ENCODE measurements around the gene NOP14. TPM values are rescaled to one million over a fixed set of nuclear protein-coding genes. Genes with fewer than 3 reads are reported as not detected.

NOP14 gene
- total and polyA plus RNA-seq, 7 donors, result 24.7 to 48.1 (median 44.4) TPM

GRCh38 chr4:2935762-2936743 is 27.2 kb downstream of the NOP14 start:
- peak in 2 of 4 donors; percentile 1 to 6 for ATAC-seq
- Histone ChIP-seq H3K36me3 (ENCODE audit: insufficient read depth in 1 of 2, low read depth in 1 of 2) (peaks cover 11 to 45% of the 10 kb centered on the region in 2 donors), H3K27ac (peak overlapping the region; percentile 97), H3K4me3 (peak overlapping the region; percentile 100), H3K27me3 (ENCODE audit: insufficient read depth in 3 of 3, low read length in 2 of 3) (no peaks in the 10 kb centered on the region), H3K9me3 (no peaks in the 10 kb centered on the region), H3K4me1 (peaks cover 46% of the 10 kb centered on the region)
- DNase-seq, result peak in 1 of 2 donors; percentile 50
- TF ChIP-seq CTCF (IDR thresholded peaks at IDR 0.05), result no peak
- intact Hi-C loops (cut with DNase I), result loop anchor here (2.0 to 10.0 kb wide), 3 partner anchors 27 to 174 kb away; partner anchors contain the start of genes GRK4 (in 1 of the 2) and NOP14 (in 1 of the 2)
- WGBS, 3 donors, result 59 to 82% (median 61%) methylated on average over 20 of the region's 20 CpGs

- intact Hi-C loops (cut with DNase I), result loop anchor here (2.0 to 10.0 kb wide), 4 partner anchors 28 to 173 kb away; partner anchors contain the start of genes ADD1 (in 1 of the 2), GRK4 (in 1 of the 2) and NOP14 (in 1 of the 2)
- Histone ChIP-seq H3K4me1 (peaks cover 55% of the 10 kb centered on the region), H3K36me3 (ENCODE audit: insufficient read depth in 1 of 2, low read depth in 1 of 2) (peaks cover 2 to 38% of the 10 kb centered on the region in 2 donors), H3K27me3 (ENCODE audit: insufficient read depth in 3 of 3, low read length in 2 of 3) (no peaks in the 10 kb centered on the region), H3K27ac (peak overlapping the region; percentile 97), H3K4me3 (peak overlapping the region; percentile 100), H3K9me3 (no peaks in the 10 kb centered on the region)
- WGBS, 3 donors, result 0 to 2% (median 0%) methylated on average over 52 to 70 of the region's 70 CpGs
- DNase-seq, result peak; percentile 96 to 98
- peak; percentile 80 to 83 (median 82) for ATAC-seq
- TF ChIP-seq CTCF (IDR thresholded peaks at IDR 0.05), result no peak
Observed at GRCh38 chr4:2934813-2935761, 28.1 kb downstream of the NOP14 start.

DNA sequence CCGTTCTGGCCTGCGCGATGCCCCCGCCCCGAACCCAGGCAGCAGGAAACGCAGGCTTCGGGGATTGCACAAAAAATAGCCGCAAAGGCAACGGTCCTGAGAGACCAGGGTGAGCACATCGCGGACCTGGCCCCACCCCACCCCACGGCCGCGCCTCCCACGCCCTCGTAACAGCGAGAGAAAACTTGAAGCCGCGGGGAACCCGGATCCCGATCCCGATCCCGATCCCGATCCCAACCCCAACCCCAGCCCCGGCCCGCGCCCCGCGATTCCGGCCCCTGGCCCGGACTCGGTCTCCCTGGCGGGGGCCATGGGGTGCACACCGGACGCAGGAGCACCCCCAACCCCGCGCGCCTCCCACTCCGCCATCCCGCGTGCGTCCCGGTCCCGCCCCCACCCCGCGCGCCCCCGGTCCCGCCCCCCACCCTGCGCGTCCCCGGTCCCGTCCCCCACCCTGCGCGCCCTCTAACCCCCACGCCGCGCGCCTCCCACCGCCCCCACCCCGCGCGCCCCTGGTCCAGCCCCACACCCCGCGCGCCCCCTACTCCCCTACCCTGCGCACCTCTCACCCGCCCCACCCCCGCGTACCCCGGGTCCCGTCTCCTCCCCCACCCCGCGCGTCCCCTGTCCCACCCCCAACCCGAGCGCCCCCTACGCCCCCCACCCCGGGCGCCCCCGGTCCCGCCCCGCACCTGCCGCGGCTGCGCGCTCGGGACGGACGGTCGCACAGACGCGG is 29.0 kb downstream of the NOP14 start:
- DNase-seq (peak; percentile 79 to 87), ATAC-seq (peak; percentile 1 to 6 (median 4))
- Histone ChIP-seq H3K36me3 (ENCODE audit: insufficient read depth in 1 of 2, low read depth in 1 of 2) (peaks cover 0 to 38% of the 10 kb centered on the region in 2 donors), H3K9me3 (no peaks in the 10 kb centered on the region), H3K4me1 (peaks cover 58% of the 10 kb centered on the region), H3K27me3 (ENCODE audit: insufficient read depth in 3 of 3, low read length in 2 of 3) (no peaks in the 10 kb centered on the region), H3K4me3 (peak overlapping the region; percentile 100), H3K27ac (peak overlapping the region; percentile 97)
- TF ChIP-seq CTCF (IDR thresholded peaks at IDR 0.05), result no peak
- 1 to 2% (median 1%) methylated on average over 35 to 86 of the region's 93 CpGs for WGBS, 3 donors
- intact Hi-C loops (cut with DNase I), result loop anchor here (2.0 to 10.0 kb wide), 3 partner anchors 29 to 169 kb away; partner anchors contain the start of genes ADD1 (in 1 of the 2), GRK4 (in 1 of the 2) and NOP14 (in 1 of the 2)

Measured in psoas muscle (tissue), 8 donors.